ENCODE data around the gene TTC28. TPM values are rescaled to one million over a fixed set of nuclear protein-coding genes. Genes with fewer than 3 reads are reported as not detected.

TTC28 gene
- 29.1 and 39.7 TPM in 2 replicates for total RNA-seq

GRCh38 chr22:28679611-28680287 is at the start of gene TTC28:
TTC28 (minus strand) TSS chr22:28679840; CDS start chr22:28679723, 117 bp downstream.

Small RNA genes lying within 50 kb of the gene (small RNA-seq; reads per million reads assigned to genes)
- gene MIR5739 (not detected), gene RF00019 (not detected), gene RF00150 (not detected), gene RF02200 (not detected), gene RN7SL162P (not detected)

Other genes starting within 250 kb of the TTC28 start
- 12.5 and 20.9 TPM in 2 replicates for gene CHEK2, start 62.0 kb upstream of the TTC28 start, total RNA-seq
- gene HSCB, start 62.2 kb upstream of the TTC28 start, total RNA-seq: 13.6 and 17.0 TPM in 2 replicates
- gene CCDC117, start 92.9 kb upstream of the TTC28 start, total RNA-seq: 19.9 and 24.5 TPM in 2 replicates
- 102 and 108 TPM in 2 replicates for gene XBP1, start 120.7 kb upstream of the TTC28 start, total RNA-seq
- gene ZNRF3, start 203.7 kb upstream of the TTC28 start, total RNA-seq: 5.9 and 7.2 TPM in 2 replicates

Measured in vein endothelial cell (primary cell).